Fibroblast of mammary gland (primary cell): Measurements from ENCODE around the gene TRABD2A.

Source experiments
- DNase-seq: peaks from one replicate; pipeline ENCODE4 v3.0.0-alpha.2; 2010; ENCODE audit warnings: low read depth
- H3K4me3 ChIP-seq: 2 replicates; pipeline ENCODE4 v1.5.1; 2011; ENCODE audit warnings: low read depth, mild to moderate bottlenecking, low read length, moderate library complexity; ENCODE audit not compliant: control insufficient read depth
- CTCF ChIP-seq: conservative IDR thresholded peaks from 2 replicates; pipeline ENCODE4 v1.5.1; 2011; ENCODE audit warnings: low read depth, low read length, inconsistent platforms; ENCODE audit not compliant: control insufficient read depth, insufficient read depth

The TRABD2A gene

GRCh38 chr2:84894758-84895520 lies 14.1 kb upstream of the TRABD2A start:
- DNase-seq = peak; percentile 69
- H3K4me3 ChIP-seq = no peak overlapping the region
- TF ChIP-seq CTCF = no peak

- no peak overlapping the region for H3K4me3 ChIP-seq
- DNase-seq = no peak
- no peak for TF ChIP-seq CTCF
Measured at GRCh38 chr2:84894131-84894586, 13.3 kb upstream of the TRABD2A start.

GRCh38 chr2:84891355-84892010 lies 10.6 kb upstream of the TRABD2A start:
- no peak overlapping the region for H3K4me3 ChIP-seq
- DNase-seq = no peak
- TF ChIP-seq CTCF = no peak

- H3K4me3 ChIP-seq = no peak overlapping the region
- DNase-seq = no peak
- TF ChIP-seq CTCF = no peak
Measured at GRCh38 chr2:84889332-84889731, 8.4 kb upstream of the TRABD2A start.

GRCh38 chr2:84888401-84889276 lies 7.8 kb upstream of the TRABD2A start:
- DNase-seq = peak; percentile 76
- no peak overlapping the region for H3K4me3 ChIP-seq
- no peak for TF ChIP-seq CTCF

- TF ChIP-seq CTCF = no peak
- no peak for DNase-seq
- no peak overlapping the region for H3K4me3 ChIP-seq
Measured at GRCh38 chr2:84886791-84887190, 5.9 kb upstream of the TRABD2A start.
